IPS-15b (cell line): ENCODE measurements around the gene MDM2.

Experiments
- H3K27me3 ChIP-seq: one replicate; pipeline ENCODE4 v1.6.1; 2013; ENCODE audit warnings: low read length; ENCODE audit not compliant: control insufficient read depth, insufficient read depth
- H3K36me3 ChIP-seq: one replicate; pipeline ENCODE4 v1.6.1; 2013; ENCODE audit warnings: low read length; ENCODE audit not compliant: control insufficient read depth, insufficient read depth
- H3K4me1 ChIP-seq: one replicate; pipeline ENCODE4 v1.6.1; 2013; ENCODE audit warnings: mild to moderate bottlenecking, low read length; ENCODE audit not compliant: control insufficient read depth, insufficient read depth
- H3K4me3 ChIP-seq: one replicate; pipeline ENCODE4 v1.5.1; 2013; ENCODE audit warnings: low read depth, low read length
- H3K9ac ChIP-seq: one replicate; pipeline ENCODE4 v1.6.1; 2013; ENCODE audit warnings: low read depth, mild to moderate bottlenecking, low read length
- H3K9me3 ChIP-seq: one replicate; pipeline ENCODE4 v1.6.1; 2013; ENCODE audit warnings: mild to moderate bottlenecking, low read length; ENCODE audit not compliant: control insufficient read depth, insufficient read depth

The MDM2 gene

DNA sequence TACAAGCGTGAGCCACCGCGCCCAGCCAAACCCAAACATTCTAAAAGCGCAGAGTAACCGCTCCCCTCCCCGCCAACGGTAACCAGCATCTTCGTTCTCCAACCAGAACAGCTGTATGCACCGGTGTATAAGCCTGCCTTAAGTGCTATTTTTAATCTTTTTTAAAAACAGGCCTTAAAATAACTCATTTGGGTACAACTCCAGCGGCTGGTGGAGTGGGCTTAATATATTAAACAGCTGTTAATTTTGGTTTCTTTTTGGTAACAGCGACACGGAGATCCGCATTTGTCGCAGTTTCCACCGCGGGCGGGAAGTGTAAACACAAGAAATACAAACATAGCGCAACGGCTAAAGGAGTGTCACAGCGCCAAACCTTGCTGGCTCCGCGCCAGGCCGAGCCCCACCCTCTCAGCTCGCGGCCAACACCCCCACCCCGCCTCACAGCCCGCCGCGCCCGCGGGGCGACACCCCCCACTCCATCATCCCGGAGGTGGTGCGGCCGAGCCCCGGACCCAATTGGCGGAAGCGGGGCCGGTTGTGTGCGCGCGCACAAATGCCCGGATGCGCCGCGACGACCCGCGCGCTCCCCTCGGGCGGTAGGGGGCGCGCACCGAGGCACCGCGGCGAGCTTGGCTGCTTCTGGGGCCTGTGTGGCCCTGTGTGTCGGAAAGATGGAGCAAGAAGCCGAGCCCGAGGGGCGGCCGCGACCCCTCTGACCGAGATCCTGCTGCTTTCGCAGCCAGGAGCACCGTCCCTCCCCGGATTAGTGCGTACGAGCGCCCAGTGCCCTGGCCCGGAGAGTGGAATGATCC lies at the start of gene MDM2:
MDM2 (plus strand) TSS at position 602 of the 812 bp plus-strand sequence. CDS start 301 bp downstream, outside the sequence.
- Histone ChIP-seq H3K9ac (peak within 1 kb of the TSS; percentile 99), H3K4me1 (peaks cover 10% of the 10 kb centered on the region), H3K27me3 (no peaks in the 10 kb centered on the region), H3K4me3 (peak within 1 kb of the TSS; percentile 90), H3K9me3 (no peaks in the 10 kb centered on the region), H3K36me3 (peaks cover 5% of the 10 kb centered on the region)

DNA sequence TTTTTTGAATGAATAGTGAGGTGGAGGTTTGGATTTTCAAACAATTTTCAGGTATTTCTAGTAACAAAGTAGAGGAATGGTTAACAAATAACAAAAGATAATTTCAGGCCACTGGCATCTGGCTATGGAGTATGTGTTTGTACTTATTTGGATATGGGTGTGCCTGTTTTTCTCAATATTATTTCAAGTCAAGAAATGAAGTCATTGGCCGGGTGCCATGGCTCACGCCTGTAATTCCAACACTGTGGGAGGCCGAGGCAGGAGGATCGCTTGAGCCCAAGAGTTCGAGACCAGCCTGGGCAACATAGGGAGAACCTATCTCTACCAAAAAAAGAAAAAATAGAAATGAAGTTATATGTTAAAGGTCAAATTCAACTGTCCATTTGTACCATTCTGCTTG lies 48.1 kb upstream of the MDM2 start:
- Histone ChIP-seq H3K27me3 (no peaks in the 10 kb centered on the region), H3K36me3 (peaks cover 9% of the 10 kb centered on the region), H3K9me3 (no peaks in the 10 kb centered on the region)

DNA sequence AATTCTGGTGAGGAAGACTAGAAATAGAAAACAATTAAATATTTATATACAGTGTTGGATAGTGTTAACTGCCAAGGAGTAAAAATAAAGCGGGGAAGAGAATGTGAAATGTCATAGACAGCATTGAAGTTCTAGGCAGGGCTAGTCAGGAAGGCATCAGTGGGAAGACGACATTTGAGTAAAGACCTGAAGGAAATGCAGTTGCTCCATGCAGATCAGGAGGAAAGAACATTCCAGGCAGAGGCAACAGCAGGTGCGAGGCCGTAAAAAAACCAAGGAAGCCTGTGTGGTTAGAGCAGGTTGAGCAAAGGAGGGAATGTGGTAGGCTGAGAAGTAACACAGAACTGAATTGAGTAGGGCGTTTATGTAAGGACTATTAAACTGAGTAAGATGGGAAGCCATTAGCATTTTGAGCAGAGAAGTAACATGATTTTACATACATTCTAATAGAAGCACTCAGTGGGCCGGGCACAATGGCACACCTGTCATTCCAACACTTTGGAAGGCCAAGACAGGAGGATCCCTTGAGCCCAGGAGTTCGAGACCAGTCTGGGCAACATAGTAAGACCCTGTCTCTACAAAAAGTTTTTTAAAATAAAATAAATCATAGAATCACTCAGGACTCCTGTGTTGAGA lies 47.1 kb upstream of the MDM2 start:
- H3K4me3 ChIP-seq = no peak overlapping the region
- H3K27me3 ChIP-seq = no peaks in the 10 kb centered on the region
- no peaks in the 10 kb centered on the region for H3K9me3 ChIP-seq
- peaks cover 6% of the 10 kb centered on the region for H3K36me3 ChIP-seq
- H3K9ac ChIP-seq = no peak overlapping the region
- no peaks in the 10 kb centered on the region for H3K4me1 ChIP-seq

More for the DNA sequence above, 48.1 kb upstream of the MDM2 start:
- Histone ChIP-seq H3K4me1 (no peaks in the 10 kb centered on the region), H3K9ac (no peak overlapping the region), H3K4me3 (no peak overlapping the region)

DNA sequence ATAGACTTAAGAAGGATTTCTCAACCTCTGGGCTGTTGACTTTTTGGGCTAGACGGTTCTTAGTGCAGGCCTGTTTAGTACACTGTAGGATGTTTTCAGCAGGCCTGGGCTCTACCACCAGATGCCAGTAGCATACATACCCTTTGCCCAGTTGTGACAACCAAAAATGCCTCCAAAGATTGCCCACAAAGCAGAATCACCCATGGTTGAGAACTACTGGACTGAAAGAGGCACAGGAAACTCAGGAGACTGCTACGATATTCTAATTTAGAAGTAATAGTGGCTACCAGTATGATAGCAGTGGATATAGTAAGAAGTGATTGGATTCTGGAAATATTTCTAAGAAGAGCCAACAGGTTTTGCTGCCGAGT lies 46.5 kb upstream of the MDM2 start:
- H3K4me3 ChIP-seq = no peak overlapping the region
- peaks cover 6% of the 10 kb centered on the region for H3K36me3 ChIP-seq
- H3K27me3 ChIP-seq = no peaks in the 10 kb centered on the region
- no peak overlapping the region for H3K9ac ChIP-seq
- H3K9me3 ChIP-seq = no peaks in the 10 kb centered on the region
- no peaks in the 10 kb centered on the region for H3K4me1 ChIP-seq

DNA sequence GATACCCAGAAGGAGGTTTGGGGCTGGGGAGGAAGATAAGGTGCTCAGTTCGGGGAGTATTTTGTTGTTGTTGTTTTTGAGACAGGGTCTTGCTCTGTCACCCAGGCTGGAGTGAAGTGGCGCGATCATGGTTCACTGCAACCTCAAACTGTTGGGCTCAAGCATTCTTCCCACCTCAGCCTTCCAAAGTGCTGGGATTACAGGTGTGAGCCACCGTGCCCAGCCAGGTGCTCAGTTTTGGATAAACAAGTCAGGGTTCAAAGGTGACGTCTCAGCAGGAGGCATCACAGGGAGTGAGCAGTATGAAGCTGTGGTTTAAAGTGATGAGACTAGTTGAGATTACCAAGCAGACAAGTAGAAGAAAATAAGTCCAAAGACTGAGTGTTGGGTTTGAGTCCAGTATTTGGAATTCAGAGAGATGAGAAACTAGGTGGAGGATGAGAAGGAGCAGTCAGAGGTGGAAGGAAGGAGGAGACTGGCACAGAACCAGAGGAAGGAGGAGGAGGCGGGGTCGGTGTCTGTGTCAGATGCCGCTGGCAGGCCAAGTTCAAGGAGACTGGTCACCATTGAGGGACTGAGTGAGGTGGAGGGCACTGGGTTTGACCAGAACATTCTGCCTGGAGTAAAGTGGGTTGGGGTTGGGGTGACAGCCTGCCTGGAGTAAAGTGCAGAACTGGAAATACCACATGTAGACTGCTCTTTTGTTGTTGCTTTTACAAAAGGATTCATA lies 45.9 kb upstream of the MDM2 start:
- Histone ChIP-seq H3K9me3 (no peaks in the 10 kb centered on the region), H3K9ac (no peak overlapping the region), H3K27me3 (no peaks in the 10 kb centered on the region), H3K36me3 (peaks cover 6% of the 10 kb centered on the region), H3K4me3 (no peak overlapping the region), H3K4me1 (no peaks in the 10 kb centered on the region)

DNA sequence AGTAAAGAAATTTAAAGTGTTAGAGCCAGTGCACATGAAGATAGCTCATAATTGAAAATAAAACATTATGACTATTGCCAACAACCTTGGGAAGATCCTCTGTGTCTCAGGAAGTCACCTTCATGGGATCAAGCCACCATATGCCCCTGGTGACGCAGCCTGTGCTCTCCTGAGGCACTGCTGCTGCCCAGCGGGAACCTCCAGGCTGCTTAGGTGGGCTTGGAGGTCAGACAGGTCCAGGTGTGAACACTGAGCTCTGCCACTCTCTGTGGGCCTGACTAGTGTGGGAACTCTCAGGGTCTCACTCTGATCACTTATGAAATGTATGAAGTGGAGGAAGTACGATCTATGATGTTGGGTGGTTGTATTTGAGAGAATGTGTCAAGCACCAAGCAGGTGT lies 45.3 kb upstream of the MDM2 start:
- Histone ChIP-seq H3K27me3 (no peaks in the 10 kb centered on the region), H3K4me3 (no peak overlapping the region), H3K9ac (no peak overlapping the region), H3K36me3 (peaks cover 5% of the 10 kb centered on the region), H3K4me1 (no peaks in the 10 kb centered on the region), H3K9me3 (no peaks in the 10 kb centered on the region)

DNA sequence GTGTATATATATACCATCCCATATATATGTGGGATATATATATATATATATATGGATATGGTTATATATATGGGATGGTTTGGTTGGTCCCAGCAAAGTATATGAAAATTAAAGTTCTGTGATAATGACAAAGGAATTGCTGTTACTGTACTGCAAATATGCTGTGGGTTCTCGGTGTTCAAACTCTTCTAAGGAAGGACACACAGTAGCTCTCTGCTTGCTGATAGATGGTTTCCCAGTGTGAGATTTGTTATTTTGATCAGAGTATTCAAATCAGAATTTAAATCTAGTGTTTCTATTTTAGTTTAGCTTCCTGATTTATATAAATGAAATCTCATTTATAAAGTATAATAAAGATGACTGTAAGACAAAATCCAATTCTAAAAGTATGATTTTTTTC lies 42.3 kb upstream of the MDM2 start:
- Histone ChIP-seq H3K36me3 (peaks cover 3% of the 10 kb centered on the region), H3K4me3 (no peak overlapping the region), H3K9me3 (no peaks in the 10 kb centered on the region), H3K4me1 (no peaks in the 10 kb centered on the region), H3K27me3 (no peaks in the 10 kb centered on the region), H3K9ac (no peak overlapping the region)

DNA sequence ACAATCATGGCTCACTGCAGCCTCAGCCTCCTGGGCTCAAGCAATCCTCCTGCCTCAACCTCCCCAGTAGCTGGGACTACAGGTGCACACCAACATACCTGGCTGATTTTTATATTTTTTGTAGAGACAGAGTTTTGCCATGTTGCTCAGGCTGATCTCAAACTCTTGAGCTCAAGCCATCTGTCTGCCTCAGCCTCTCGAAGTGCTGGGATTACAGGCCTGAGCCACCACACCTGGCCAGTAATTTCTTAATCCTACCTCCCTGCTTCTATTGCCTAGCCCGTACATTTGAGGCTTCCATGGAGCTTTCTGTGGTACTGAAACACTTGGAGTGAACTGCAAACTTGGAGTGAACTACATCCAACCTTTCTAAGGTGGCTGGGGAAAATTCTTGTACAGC lies 41.3 kb upstream of the MDM2 start:
- Histone ChIP-seq H3K9ac (no peak overlapping the region), H3K27me3 (no peaks in the 10 kb centered on the region), H3K4me1 (no peaks in the 10 kb centered on the region), H3K4me3 (no peak overlapping the region), H3K9me3 (no peaks in the 10 kb centered on the region), H3K36me3 (peaks cover 3% of the 10 kb centered on the region)

DNA sequence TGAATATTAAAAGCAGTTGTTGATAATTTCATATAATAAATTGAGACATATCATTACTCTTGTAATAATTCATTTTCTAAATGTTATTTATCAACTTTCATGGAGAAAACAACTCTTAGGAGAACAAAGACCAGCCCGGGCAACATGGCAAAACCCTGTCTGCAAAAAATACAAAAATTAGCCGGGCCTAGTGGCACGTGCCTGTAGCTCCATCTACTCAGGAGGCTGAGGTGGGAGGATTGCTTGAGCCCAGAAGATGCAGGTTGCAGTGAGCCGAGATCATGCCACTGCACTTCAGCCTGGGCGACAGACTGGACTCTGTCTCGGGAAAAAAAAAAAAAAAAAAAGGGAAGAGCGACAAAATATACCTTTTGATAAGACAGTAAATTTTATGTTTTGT lies 40.8 kb upstream of the MDM2 start:
- no peak overlapping the region for H3K9ac ChIP-seq
- H3K36me3 ChIP-seq = peaks cover 3% of the 10 kb centered on the region
- H3K27me3 ChIP-seq = no peaks in the 10 kb centered on the region
- H3K9me3 ChIP-seq = no peaks in the 10 kb centered on the region
- no peak overlapping the region for H3K4me3 ChIP-seq
- H3K4me1 ChIP-seq = no peaks in the 10 kb centered on the region

DNA sequence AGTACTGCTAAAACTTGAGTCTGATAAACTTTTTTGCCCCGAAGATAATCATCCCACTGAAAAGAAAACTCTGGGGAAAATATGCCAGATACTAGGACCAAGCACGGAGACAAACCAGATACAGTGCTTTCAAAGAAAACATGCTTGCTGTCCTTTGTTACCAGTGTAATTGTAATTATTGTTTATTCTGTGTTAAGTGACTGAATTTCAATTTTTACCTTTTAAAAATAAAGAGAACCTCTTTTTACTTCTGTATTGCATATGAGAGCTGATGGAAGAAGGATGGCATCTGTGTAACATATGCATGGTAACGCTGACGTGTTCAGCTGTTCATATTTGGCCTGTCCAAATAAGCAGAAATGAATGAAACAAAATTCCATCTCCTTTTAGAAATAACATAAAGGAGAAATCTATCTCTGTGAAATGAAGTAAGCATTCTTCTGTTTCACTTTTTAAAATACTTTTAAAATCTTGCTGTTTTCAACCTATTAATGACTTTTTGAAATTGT lies 39.5 kb upstream of the MDM2 start:
- no peaks in the 10 kb centered on the region for H3K27me3 ChIP-seq
- H3K9me3 ChIP-seq = no peaks in the 10 kb centered on the region
- no peaks in the 10 kb centered on the region for H3K36me3 ChIP-seq
- H3K4me3 ChIP-seq = no peak overlapping the region
- no peaks in the 10 kb centered on the region for H3K4me1 ChIP-seq
- no peak overlapping the region for H3K9ac ChIP-seq

DNA sequence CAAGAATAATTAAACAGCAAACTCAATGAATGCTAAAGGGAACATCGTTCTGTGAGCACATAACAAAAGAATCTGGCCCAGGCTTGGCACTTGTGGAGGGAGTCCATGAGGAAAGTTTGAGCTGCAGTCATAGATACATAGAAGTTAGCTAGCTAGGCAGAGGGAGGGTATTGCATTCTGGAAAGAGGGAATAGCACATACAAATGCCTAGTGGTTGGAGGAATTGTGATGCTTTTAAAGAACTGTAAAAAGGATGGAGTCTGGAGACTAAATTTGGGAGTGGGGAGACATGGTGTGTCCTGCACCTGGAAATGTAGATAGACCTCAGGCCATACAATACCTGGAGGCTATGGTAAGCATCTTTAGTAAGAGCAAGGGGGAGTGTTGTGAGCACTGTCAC lies 38.0 kb upstream of the MDM2 start:
- Histone ChIP-seq H3K4me3 (no peak overlapping the region), H3K36me3 (no peaks in the 10 kb centered on the region), H3K9me3 (no peaks in the 10 kb centered on the region), H3K9ac (no peak overlapping the region), H3K4me1 (no peaks in the 10 kb centered on the region), H3K27me3 (no peaks in the 10 kb centered on the region)
